SU-DHL-6 (cell line): Measurements from ENCODE around the gene NME9.
"Not testable (repeated sequence)": the region's sequence is repeated elsewhere in the genome, so short reads cannot be mapped to it uniquely, and the experiment has no call there.

Experiments
- H2AFZ ChIP-seq: fragments of 200-600 bp; sonication (generic); 2 replicates; pipeline ENCODE4 v1.6.1; 2014; ENCODE audit warnings: low read depth, mild to moderate bottlenecking, moderate library complexity, mixed read lengths, antibody characterized with exemption, low read length; ENCODE audit not compliant: severe bottlenecking
- H3F3A ChIP-seq: fragments of 200-600 bp; shearing (Covaris generic); 2 replicates; pipeline ENCODE4 v1.6.0; 2016; ENCODE audit warnings: antibody characterized with exemption, mild to moderate bottlenecking; ENCODE audit not compliant: insufficient read depth
- H3K27ac ChIP-seq: fragments of 200-600 bp; sonication (generic); 2 replicates; pipeline ENCODE4 v1.5.1; 2016; ENCODE audit warnings: low read depth, mild to moderate bottlenecking, low read length, moderate library complexity, mixed read lengths
- H3K27me3 ChIP-seq: fragments of 200-600 bp; sonication (generic), shearing (Covaris generic); 2 replicates; pipeline ENCODE4 v1.6.0; 2014; ENCODE audit warnings: mild to moderate bottlenecking, low read length
- H3K36me3 ChIP-seq: fragments of 200-600 bp; sonication (generic); 2 replicates; pipeline ENCODE4 v1.6.1; 2014; ENCODE audit warnings: mild to moderate bottlenecking, low read length, mixed read lengths
- H3K4me2 ChIP-seq: fragments of 300-600, 200-600 bp; shearing (Covaris generic), sonication (generic); 2 replicates; pipeline ENCODE4 v1.6.0; 2014; ENCODE audit warnings: low read length, low read depth, mild to moderate bottlenecking; ENCODE audit not compliant: poor library complexity, severe bottlenecking
- H3K4me3 ChIP-seq: fragments of 200-600 bp; sonication (generic); 2 replicates; pipeline ENCODE4 v1.5.1; 2014; ENCODE audit warnings: antibody characterized with exemption, low read length, mild to moderate bottlenecking, mixed read lengths; ENCODE audit not compliant: insufficient read depth, poor library complexity, severe bottlenecking
- H3K79me2 ChIP-seq: fragments of 200-600 bp; sonication (generic); 2 replicates; pipeline ENCODE4 v1.6.1; 2014; ENCODE audit warnings: mild to moderate bottlenecking, low read length, moderate library complexity; ENCODE audit not compliant: insufficient read depth
- H3K9ac ChIP-seq: fragments of 200-600 bp; sonication (generic); 2 replicates; pipeline ENCODE4 v1.7.0; 2014; ENCODE audit warnings: mild to moderate bottlenecking, low read length
- H3K9me2 ChIP-seq: fragments of 200-600 bp; sonication (generic); replicated peaks from 2 replicates; pipeline ENCODE4 v1.6.1; 2014; ENCODE audit warnings: low read length; ENCODE audit not compliant: insufficient read depth
- H3K9me3 ChIP-seq: fragments of 200-600 bp; sonication (generic); 2 replicates; pipeline ENCODE4 v1.6.1; 2014; ENCODE audit warnings: low read length, mixed read lengths; ENCODE audit not compliant: insufficient read depth
- H4K20me1 ChIP-seq: fragments of 200-600 bp; sonication (generic); 2 replicates; pipeline ENCODE4 v1.6.1; 2014; ENCODE audit warnings: low read depth, mild to moderate bottlenecking, antibody characterized with exemption, low read length, moderate library complexity, mixed read lengths
- EZH2phosphoT487 ChIP-seq: fragments of 200-600 bp; sonication (generic), shearing (Covaris generic); conservative IDR thresholded peaks from 2 replicates; pipeline ENCODE4 v1.6.1; 2018; ENCODE audit warnings: mild to moderate bottlenecking, antibody characterized with exemption, low read length, moderate library complexity, mixed read lengths
- TF ChIP-seq, protein P1 (sequence below): fragments of 200-600 bp; sonication (generic); IDR thresholded peaks from one replicate; pipeline ENCODE4 v1.5.1; 2017; ENCODE audit warnings: antibody characterized with exemption, mild to moderate bottlenecking, low read length, moderate library complexity; ENCODE audit not compliant: insufficient read depth, poor library complexity, severe bottlenecking

The NME9 gene

DNA sequence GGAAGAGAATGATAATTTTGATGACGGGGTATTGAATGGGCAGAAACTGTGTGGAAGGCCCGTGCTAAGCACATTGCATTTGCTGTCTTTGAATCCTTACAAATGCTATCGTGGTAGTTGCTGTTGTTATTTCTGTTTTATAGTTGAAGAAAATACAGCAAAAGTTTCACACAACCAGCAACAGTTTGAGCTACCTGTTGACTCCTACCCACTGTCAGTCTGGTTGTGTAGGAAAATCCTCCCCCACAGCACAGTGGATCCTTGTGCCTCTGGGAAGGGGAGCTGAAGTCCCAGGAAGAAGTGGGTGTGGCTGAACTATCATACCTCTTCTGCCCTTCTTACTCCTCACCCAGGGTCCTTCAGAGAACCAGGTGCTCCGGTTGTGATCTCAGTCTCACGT lies 48.2 kb upstream of the NME9 start:
- H3K79me2 ChIP-seq = no peaks in the 10 kb centered on the region

DNA sequence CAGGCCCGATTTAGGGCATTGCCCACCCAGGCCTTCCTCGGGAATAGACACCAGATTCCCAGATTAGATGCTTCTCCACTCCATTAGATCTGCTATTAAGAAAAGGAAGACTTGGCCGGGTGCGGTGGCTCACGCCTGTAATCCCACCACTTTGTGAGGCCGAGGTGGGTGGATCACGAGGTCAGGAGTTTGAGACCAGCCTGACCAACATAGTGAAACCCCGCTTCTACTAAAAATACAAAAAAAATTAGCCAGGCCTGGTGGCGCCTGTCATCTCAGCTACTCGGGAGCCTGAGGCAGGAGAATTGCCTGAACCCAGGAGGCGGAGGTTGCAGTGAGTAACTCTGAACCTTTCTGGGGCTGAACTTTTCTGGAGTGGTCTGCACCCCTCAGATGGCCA lies 47.6 kb upstream of the NME9 start:
- not testable (repeated sequence) for H4K20me1 ChIP-seq, H3K4me2 ChIP-seq, H3K27me3 ChIP-seq, H3K9me2 ChIP-seq, H3K36me3 ChIP-seq, H2AFZ ChIP-seq, H3K27ac ChIP-seq, H3K9ac ChIP-seq, H3F3A ChIP-seq, H3K4me3 ChIP-seq, H3K79me2 ChIP-seq, H3K9me3 ChIP-seq

More for the DNA sequence above, 48.2 kb upstream of the NME9 start:
- Histone ChIP-seq H3K4me2 (no peak overlapping the region), H4K20me1 (no peaks in the 10 kb centered on the region), H2AFZ (no peak overlapping the region), H3F3A (no peaks in the 10 kb centered on the region), H3K9ac (no peak overlapping the region), H3K9me3 (no peaks in the 10 kb centered on the region), H3K27me3 (no peaks in the 10 kb centered on the region), H3K9me2 (no peaks in the 10 kb centered on the region), H3K4me3 (no peak overlapping the region), H3K36me3 (no peaks in the 10 kb centered on the region), H3K27ac (no peak overlapping the region)
- no peak for TF ChIP-seq EZH2phosphoT487
- TF ChIP-seq, protein P1, sequence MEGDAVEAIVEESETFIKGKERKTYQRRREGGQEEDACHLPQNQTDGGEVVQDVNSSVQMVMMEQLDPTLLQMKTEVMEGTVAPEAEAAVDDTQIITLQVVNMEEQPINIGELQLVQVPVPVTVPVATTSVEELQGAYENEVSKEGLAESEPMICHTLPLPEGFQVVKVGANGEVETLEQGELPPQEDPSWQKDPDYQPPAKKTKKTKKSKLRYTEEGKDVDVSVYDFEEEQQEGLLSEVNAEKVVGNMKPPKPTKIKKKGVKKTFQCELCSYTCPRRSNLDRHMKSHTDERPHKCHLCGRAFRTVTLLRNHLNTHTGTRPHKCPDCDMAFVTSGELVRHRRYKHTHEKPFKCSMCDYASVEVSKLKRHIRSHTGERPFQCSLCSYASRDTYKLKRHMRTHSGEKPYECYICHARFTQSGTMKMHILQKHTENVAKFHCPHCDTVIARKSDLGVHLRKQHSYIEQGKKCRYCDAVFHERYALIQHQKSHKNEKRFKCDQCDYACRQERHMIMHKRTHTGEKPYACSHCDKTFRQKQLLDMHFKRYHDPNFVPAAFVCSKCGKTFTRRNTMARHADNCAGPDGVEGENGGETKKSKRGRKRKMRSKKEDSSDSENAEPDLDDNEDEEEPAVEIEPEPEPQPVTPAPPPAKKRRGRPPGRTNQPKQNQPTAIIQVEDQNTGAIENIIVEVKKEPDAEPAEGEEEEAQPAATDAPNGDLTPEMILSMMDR = no peak

DNA sequence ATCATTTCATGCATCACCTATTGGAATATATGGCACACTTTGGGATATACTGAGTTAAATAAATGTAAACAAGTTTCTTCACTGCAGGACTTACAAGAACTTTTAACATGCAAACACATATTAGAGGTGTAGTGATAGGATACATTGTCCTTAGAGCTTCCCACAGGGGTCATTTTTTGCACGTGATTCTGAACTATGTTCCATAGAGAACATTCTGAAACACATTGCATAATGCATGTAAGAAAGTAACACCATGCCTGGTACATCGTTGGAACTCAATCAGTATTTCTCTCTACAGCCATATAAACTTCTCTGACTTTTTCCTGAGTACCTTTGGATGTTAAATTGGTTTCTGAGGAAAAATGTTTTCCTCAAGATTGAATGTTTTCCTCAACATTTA lies 47.0 kb upstream of the NME9 start:
- Histone ChIP-seq H3K79me2 (no peaks in the 10 kb centered on the region), H3F3A (no peaks in the 10 kb centered on the region), H2AFZ (no peak overlapping the region), H3K27ac (no peak overlapping the region), H3K4me3 (no peak overlapping the region), H3K9me2 (no peaks in the 10 kb centered on the region), H3K27me3 (no peaks in the 10 kb centered on the region), H3K4me2 (no peak overlapping the region), H4K20me1 (no peaks in the 10 kb centered on the region), H3K36me3 (no peaks in the 10 kb centered on the region), H3K9me3 (no peaks in the 10 kb centered on the region), H3K9ac (no peak overlapping the region)
- TF ChIP-seq, protein P1 = no peak
- no peak for TF ChIP-seq EZH2phosphoT487

DNA sequence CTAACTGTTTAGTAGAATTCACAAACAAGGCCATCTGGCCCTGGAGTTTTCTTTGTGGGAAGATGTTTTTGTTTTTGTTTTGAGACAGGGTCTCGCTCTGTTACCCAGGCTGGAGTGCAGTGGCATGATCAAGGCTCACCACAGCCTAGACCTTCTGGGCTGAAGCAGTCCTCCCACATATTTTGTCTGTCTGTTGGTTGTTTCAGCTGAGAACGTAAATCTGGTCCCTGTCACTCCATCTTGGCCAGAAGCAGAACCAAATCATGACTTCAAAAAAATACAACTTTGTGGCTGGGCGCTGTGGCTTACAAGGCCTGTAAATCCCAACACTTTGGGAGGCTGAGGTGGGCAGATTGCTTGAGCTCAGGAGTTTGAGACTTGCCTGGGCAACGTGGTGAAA lies 45.8 kb upstream of the NME9 start:
- Histone ChIP-seq H3K4me2 (no peak overlapping the region), H3K79me2 (no peaks in the 10 kb centered on the region)

More for the DNA sequence above, 45.8 kb upstream of the NME9 start:
- no peak overlapping the region for H2AFZ ChIP-seq
- H4K20me1 ChIP-seq = no peaks in the 10 kb centered on the region
- H3K9ac ChIP-seq = no peak overlapping the region
- TF ChIP-seq EZH2phosphoT487 = no peak
- no peaks in the 10 kb centered on the region for H3K9me2 ChIP-seq
- H3K4me3 ChIP-seq = no peak overlapping the region
- H3K27ac ChIP-seq = no peak overlapping the region
- no peaks in the 10 kb centered on the region for H3K27me3 ChIP-seq
- H3K9me3 ChIP-seq = no peaks in the 10 kb centered on the region
- no peaks in the 10 kb centered on the region for H3F3A ChIP-seq
- H3K36me3 ChIP-seq = no peaks in the 10 kb centered on the region
